ENCODE data around the gene PPP6R2. TPM values are rescaled to one million over a fixed set of nuclear protein-coding genes. Genes with fewer than 3 reads are reported as not detected.

The PPP6R2 gene
- total RNA-seq, 1 experiment from 2014 or later = 61.3 TPM

- no peaks in the 10 kb centered on the region for H4K20me1 ChIP-seq (ENCODE audit: insufficient read depth)
- H3K9ac ChIP-seq (ENCODE audit: low read length) = no peak overlapping the region
- no peak overlapping the region for H2AFZ ChIP-seq (ENCODE audit: low read depth, low read length, poor library complexity, severe bottlenecking)
- DNase-seq (ENCODE audit: low read depth, low spot score) = no peak
- H3K9me2 ChIP-seq (ENCODE audit: insufficient read depth) = no peaks in the 10 kb centered on the region
- ChIA-PET RAD21 (ENCODE audit: low non-redundant PET in 1 of 2, low total read pairs in 2 of 2, uncharacterized antibody in 2 of 2, unreplicated experiment in 2 of 2) (no interaction called here), CTCF (no interaction called here), POLR2A (no interaction called here)
- no peaks in the 10 kb centered on the region for H3K27me3 ChIP-seq (ENCODE audit: insufficient read depth, low read length)
- no peaks in the 10 kb centered on the region for H3K4me1 ChIP-seq (ENCODE audit: control insufficient read depth in 1 of 2, insufficient read depth in 2 of 2, low read length in 2 of 2)
- H3K4me3 ChIP-seq (replicated peaks in 1 of 2; ENCODE audit: low read depth in 1 of 2, low read length in 2 of 2) = no peak overlapping the region
- peaks cover 0 to 21% of the 10 kb centered on the region in 2 experiments; a peak in 3 of 4 replicates for H3K36me3 ChIP-seq (ENCODE audit: control insufficient read depth in 1 of 2, insufficient read depth in 2 of 2, low read length in 2 of 2)
- intact Hi-C loops (cut with micrococcal nuclease) = no loop called here
- no TSS peak for BruUV-seq (replicated peaks)
- no peak overlapping the region for H3K27ac ChIP-seq (ENCODE audit: low read depth, low read length)
- H3K9me3 ChIP-seq (ENCODE audit: control insufficient read depth in 1 of 2, insufficient read depth in 1 of 2, low read depth in 1 of 2, low read length in 2 of 2) = no peaks in the 10 kb centered on the region
- ATAC-seq = no peak
- no peak overlapping the region for H3K4me2 ChIP-seq (ENCODE audit: low read length)
- TF ChIP-seq REST (IDR thresholded peaks at IDR 0.05; ENCODE audit: low read depth) (no peak), POLR2AphosphoS5 (IDR thresholded peaks at IDR 0.05; ENCODE audit: low read depth, low read length) (no peak), EZH2phosphoT487 (IDR thresholded peaks at IDR 0.05; ENCODE audit: borderline replicate concordance) (no peak), ATF3 (IDR thresholded peaks at IDR 0.05) (no peak), EGR1 (IDR thresholded peaks at IDR 0.05; ENCODE audit: low read depth) (no peak), RAD21 (IDR thresholded peaks at IDR 0.05; ENCODE audit: low read depth) (no peak), SIN3A (IDR thresholded peaks at IDR 0.05; ENCODE audit: low read depth) (no peak), ZFX (IDR thresholded peaks at IDR 0.05) (no peak), TCF7L2 (IDR thresholded peaks at IDR 0.05; ENCODE audit: borderline replicate concordance, extremely low read depth, insufficient read depth, insufficient read length) (no peak), SP1 (IDR thresholded peaks at IDR 0.05; ENCODE audit: low read depth) (no peak), YY1 (IDR thresholded peaks at IDR 0.05; ENCODE audit: extremely low read depth, insufficient replicate concordance, low read depth, low read length) (no peak), POLR2A (IDR thresholded peaks at IDR 0.05; ENCODE audit: borderline replicate concordance, extremely low read depth, insufficient read depth, insufficient read length) (no peak), ZNF274 (IDR thresholded peaks at IDR 0.05; ENCODE audit: low read depth, low read length) (no peak), SRF (IDR thresholded peaks at IDR 0.05; ENCODE audit: low read depth) (no peak), CBX3 (IDR thresholded peaks at IDR 0.05; ENCODE audit: low read depth) (no peak)
- H3K79me2 ChIP-seq (ENCODE audit: insufficient read depth, low read length) = peaks cover 44% of the 10 kb centered on the region
Measured at GRCh38 chr22:50401907-50402306, 58.8 kb downstream of the PPP6R2 start.
